GM10847 (cell line): Measurements from ENCODE around the gene FOXO4.
A peak's percentile ranks its signal among the peaks of the same experiment; 100 is the strongest.

Experiments used
- POLR2A ChIP-seq: IDR thresholded peaks from 2 replicates; pipeline ENCODE4 v1.6.1; 2011; ENCODE audit not compliant: insufficient read length; ENCODE audit errors: extremely low read depth

Gene FOXO4

DNA sequence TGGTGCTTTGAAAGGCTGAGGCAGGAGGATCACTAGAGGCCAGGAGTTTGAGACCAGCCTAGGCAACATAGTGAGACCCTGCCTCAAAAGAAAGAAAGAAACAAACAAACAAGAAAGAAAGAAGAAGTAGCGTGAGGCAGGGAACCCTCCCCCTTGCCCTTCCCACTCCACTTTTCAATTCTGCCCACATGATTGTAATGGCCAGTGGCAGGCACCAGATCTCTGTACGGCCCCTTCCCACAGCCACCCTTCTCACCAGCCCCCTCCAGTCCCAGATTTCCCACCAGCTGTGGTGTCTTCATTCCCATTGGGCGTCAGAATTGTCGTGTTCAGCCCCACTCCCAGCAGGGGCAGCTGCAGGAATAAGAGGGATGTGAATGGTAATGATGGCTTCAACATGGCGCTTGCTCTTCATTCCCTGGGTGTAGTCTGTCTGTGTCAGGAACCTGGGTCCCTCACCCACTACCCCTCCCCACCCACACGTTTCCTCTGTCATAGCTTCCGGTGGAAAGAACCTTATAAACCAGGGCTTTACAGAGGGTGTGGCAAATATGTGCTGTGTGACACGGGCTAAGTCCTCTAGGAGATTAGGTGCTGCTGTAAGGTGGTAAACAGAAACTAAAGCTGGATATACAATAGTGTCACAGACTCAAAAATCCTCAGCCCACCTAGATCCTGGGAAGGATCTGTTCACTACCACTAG lies 15.6 kb downstream of the FOXO4 start, which contains the start of gene IL2RG:
IL2RG (minus strand) TSS at position 437 of the 703 bp plus-strand sequence; CDS start at position 399, 38 bp downstream.
- TF ChIP-seq POLR2A: peak; percentile 47

DNA sequence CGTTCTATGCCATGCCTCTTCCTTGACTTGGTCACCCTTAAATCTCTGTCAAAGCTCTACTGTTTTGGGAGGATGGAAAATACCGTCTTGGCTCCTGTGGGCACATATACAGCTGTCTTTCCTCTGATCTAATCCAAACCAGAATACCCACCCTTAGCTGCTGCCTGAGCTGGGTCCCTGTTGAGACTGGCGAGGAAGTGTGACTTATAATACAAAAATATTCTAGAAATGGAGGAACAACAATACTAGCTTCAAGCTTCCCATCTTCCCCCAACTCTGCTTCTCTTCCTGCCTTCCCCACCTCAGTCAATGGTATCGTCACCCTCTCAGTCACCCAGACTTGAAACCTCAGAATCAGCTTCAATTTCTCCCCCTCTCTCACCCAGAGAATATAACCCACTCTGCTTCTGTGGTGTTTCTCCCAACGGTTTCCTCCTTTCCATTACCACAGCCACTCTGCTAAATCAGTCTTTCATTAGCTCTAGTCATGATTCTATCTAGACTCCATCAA lies 16.3 kb downstream of the FOXO4 start:
- TF ChIP-seq POLR2A: no peak

GRCh38 chrX:71117358-71117757 lies 21.7 kb downstream of the FOXO4 start:
- no peak for TF ChIP-seq POLR2A

GRCh38 chrX:71118032-71118984 lies 22.7 kb downstream of the FOXO4 start, which contains the start of gene MED12:
Gene MED12, plus strand, starts transcription at chrX:71118596. Its CDS starts 159 bp downstream, at chrX:71118755.
- peak; percentile 35 for TF ChIP-seq POLR2A

- TF ChIP-seq POLR2A: no peak
These were observed 23.4 kb downstream of the FOXO4 start for GRCh38 chrX:71118985-71119535.

- TF ChIP-seq POLR2A: no peak
These were observed 32.6 kb downstream of the FOXO4 start for GRCh38 chrX:71128166-71128833.

- no peak for TF ChIP-seq POLR2A
These were observed 33.5 kb downstream of the FOXO4 start for GRCh38 chrX:71128915-71129765.

- no peak for TF ChIP-seq POLR2A
These were observed 35.9 kb downstream of the FOXO4 start for GRCh38 chrX:71131510-71131909.

DNA sequence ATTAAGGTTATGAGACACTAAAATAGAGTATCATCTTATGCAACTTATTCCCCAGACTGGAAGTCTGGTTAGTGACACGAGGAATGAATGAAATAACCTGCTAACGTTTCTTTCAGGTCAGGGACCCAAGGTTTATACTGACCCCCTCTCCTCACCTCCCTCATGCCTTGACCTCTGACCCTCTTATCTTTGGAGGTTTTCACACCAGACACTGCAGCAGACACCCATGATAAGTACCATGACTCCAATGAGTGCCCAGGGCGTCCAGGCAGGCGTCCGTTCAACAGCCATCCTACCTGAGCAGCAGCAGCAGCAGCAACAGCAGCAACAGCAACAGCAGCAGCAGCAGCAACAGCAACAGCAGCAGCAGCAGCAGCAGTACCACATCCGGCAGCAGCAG lies 44.8 kb downstream of the FOXO4 start:
- TF ChIP-seq POLR2A: no peak

GRCh38 chrX:71143508-71143907 lies 47.9 kb downstream of the FOXO4 start:
- no peak for TF ChIP-seq POLR2A

GRCh38 chrX:71144651-71145050 lies 49.0 kb downstream of the FOXO4 start, which contains the start of gene NLGN3:
Gene NLGN3, plus strand, starts transcription at chrX:71144841. Its CDS starts 2,909 bp downstream, at chrX:71147750.
- no peak for TF ChIP-seq POLR2A

DNA sequence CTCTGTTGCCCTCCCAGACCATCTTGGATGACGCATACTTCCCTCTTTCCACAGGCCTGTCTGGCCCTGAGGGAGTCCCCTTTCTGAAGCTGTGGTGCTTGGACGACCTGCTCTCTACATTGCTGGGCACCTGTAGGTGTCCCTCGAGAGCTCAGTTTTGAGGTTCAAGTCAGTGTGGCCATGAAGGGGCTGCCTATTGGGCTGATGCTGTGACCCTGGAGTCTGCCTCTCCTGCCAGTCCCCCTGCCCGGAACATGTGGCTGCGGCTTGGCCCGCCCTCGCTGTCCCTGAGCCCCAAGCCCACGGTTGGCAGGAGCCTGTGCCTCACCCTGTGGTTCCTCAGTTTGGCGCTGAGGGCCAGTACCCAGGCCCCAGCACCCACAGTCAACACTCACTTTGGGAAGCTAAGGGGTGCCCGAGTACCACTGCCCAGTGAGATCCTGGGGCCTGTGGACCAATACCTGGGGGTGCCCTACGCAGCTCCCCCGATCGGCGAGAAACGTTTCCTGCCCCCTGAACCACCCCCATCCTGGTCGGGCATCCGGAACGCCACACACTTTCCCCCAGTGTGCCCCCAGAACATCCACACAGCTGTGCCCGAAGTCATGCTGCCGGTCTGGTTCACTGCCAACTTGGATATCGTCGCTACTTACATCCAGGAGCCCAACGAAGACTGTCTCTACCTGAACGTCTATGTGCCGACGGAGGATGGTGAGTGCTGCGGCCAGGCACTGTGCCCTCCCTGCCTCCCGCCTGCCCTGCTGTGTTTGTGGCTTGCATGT lies 52.0 kb downstream of the FOXO4 start:
- no peak for TF ChIP-seq POLR2A

DNA sequence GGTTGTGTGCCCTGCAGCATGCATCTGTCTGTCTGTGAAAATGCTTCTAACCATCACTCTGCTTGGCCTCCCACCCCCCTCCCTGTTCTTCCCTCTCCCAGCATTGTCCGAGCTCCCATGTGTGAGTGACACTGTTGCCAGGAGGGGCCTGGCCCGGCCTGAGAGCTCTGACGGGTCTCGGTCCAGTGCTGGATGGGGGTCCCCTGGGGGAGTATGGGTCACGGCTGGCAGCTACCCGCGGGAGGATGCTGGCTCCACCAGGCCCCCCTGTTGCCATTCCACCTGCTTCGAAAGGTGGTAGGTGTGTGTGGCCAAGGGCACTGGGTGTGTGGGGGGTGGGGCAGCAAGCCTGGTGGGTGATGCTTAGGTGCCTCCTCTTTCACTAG lies 52.6 kb downstream of the FOXO4 start:
- TF ChIP-seq POLR2A: no peak
